GM19468 (cell line): Measurements from ENCODE around the gene CREB3L1.
A peak's percentile ranks its signal among the peaks of the same experiment; 100 is the strongest.

Experiments used
- ATAC-seq: cut with Tn5 transposase; IDR thresholded peaks from one replicate; pipeline ENCODE4 v1.9.1; 2021; ENCODE audit warnings: mild to moderate bottlenecking, moderate library complexity, moderate number of reproducible peaks; ENCODE audit not compliant: unreplicated experiment; ENCODE audit errors: extremely low read depth

CREB3L1 gene

GRCh38 chr11:46277622-46278386, at the start of gene CREB3L1:
Gene CREB3L1 (plus strand): TSS chr11:46277662. CDS start chr11:46278112, 450 bp downstream.
- ATAC-seq = no peak

- ATAC-seq = no peak
These were observed 48.2 kb upstream of the CREB3L1 start for GRCh38 chr11:46229230-46229629.

GRCh38 chr11:46234311-46234710, 43.2 kb upstream of the CREB3L1 start:
- ATAC-seq = no peak

GRCh38 chr11:46235777-46236688, 41.4 kb upstream of the CREB3L1 start:
- ATAC-seq = no peak

GRCh38 chr11:46236918-46237247, 40.6 kb upstream of the CREB3L1 start:
- ATAC-seq = no peak

- ATAC-seq = no peak
These were observed 40.0 kb upstream of the CREB3L1 start for GRCh38 chr11:46237248-46238077.

- no peak for ATAC-seq
These were observed 39.1 kb upstream of the CREB3L1 start for GRCh38 chr11:46238078-46238966.

GRCh38 chr11:46238967-46239800, 38.3 kb upstream of the CREB3L1 start:
- peak; percentile 34 for ATAC-seq

- no peak for ATAC-seq
These were observed 37.7 kb upstream of the CREB3L1 start for GRCh38 chr11:46239801-46240061.

GRCh38 chr11:46240371-46240770, 37.1 kb upstream of the CREB3L1 start:
- no peak for ATAC-seq

GRCh38 chr11:46240861-46241260, 36.6 kb upstream of the CREB3L1 start:
- ATAC-seq = no peak

- no peak for ATAC-seq
These were observed 35.2 kb upstream of the CREB3L1 start for GRCh38 chr11:46242041-46242951.

- ATAC-seq = no peak
These were observed 34.3 kb upstream of the CREB3L1 start for GRCh38 chr11:46242952-46243795.

- ATAC-seq = no peak
These were observed 33.7 kb upstream of the CREB3L1 start for GRCh38 chr11:46243796-46244109.

- no peak for ATAC-seq
These were observed 30.9 kb upstream of the CREB3L1 start for GRCh38 chr11:46246521-46246920.

GRCh38 chr11:46247090-46247489, 30.4 kb upstream of the CREB3L1 start:
- no peak for ATAC-seq

GRCh38 chr11:46247659-46248058, 29.8 kb upstream of the CREB3L1 start:
- no peak for ATAC-seq
